GM18951 (cell line): Measurements from ENCODE around the gene IPO5.

Experiments used
- POLR2A ChIP-seq: IDR thresholded peaks from 4 replicates; pipeline ENCODE4 v1.6.1; 2011; ENCODE audit warnings: mild to moderate bottlenecking; ENCODE audit not compliant: insufficient read length, insufficient read depth; ENCODE audit errors: extremely low read depth
- in situ Hi-C: fragments of 300-500 bp; cut with MboI; formaldehyde crosslinking; loops from one replicate; pipeline ENCODE4 v1.12.0; 2022; ENCODE audit warnings: low sequenced_read_pairs, mixed read lengths, inconsistent platforms; ENCODE audit not compliant: unreplicated experiment

The IPO5 gene

GRCh38 chr13:97953376-97953970 is at the start of gene IPO5:
Gene IPO5, plus strand, starts transcription at chr13:97953675. Its CDS starts 23,022 bp downstream, at chr13:97976697.
- TF ChIP-seq POLR2A: no peak
- in situ Hi-C loops: no loop called here

DNA sequence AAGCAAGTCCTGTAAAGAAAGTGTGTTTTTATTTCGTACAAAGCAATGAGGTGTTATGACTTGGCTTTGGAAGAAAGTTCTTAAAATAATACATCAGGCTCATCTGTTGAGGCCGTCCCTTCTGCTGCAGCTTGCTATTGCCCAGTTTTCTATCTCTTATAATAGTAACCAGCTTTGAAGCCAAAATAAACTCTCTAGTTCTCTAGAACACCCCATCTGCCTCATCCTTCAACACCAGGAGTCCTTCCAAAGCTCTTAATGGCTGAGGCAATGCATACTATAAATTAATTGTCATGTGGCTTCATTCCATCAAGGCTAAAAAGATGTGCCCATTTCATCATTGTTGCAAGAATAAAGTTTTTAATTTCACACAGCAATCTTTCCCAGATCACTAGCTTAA is 49.4 kb upstream of the IPO5 start:
- in situ Hi-C loops: loop anchor here (10.0 kb wide), 1 partner anchor 49 kb away; no protein-coding TSS in a partner anchor
- no peak for TF ChIP-seq POLR2A

- no peak for TF ChIP-seq POLR2A
- in situ Hi-C loops: loop anchor here (10.0 kb wide), 1 partner anchor 51 kb away; no protein-coding TSS in a partner anchor
These were observed 48.0 kb upstream of the IPO5 start for GRCh38 chr13:97905517-97905916.

GRCh38 chr13:97911311-97912138 is 42.0 kb upstream of the IPO5 start:
- TF ChIP-seq POLR2A: no peak
- in situ Hi-C loops: no loop called here

GRCh38 chr13:97912139-97912535 is 41.3 kb upstream of the IPO5 start:
- in situ Hi-C loops: no loop called here
- no peak for TF ChIP-seq POLR2A

- TF ChIP-seq POLR2A: no peak
- in situ Hi-C loops: no loop called here
These were observed 40.3 kb upstream of the IPO5 start for GRCh38 chr13:97913206-97913605.

DNA sequence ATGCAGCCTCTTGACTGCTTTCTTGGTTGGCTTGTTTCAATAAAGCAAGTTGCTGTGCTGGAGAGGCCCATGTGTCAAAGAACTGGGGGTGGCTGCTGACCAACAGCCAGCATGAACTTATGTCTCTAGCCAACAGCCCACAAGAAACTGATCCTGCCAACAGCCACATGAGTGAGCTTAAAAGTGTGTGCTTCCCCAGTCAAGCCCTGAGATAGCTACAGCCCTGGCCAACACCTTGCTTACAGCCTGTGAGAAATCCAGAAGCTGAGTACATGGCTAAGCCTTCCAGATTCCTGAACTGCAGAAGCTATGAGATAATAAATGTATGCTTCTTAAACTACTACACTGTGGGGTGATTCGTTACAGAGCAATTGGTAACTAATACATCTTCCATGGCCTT is 38.9 kb upstream of the IPO5 start:
- in situ Hi-C loops: no loop called here
- TF ChIP-seq POLR2A: no peak

- no peak for TF ChIP-seq POLR2A
- in situ Hi-C loops: no loop called here
These were observed 32.2 kb upstream of the IPO5 start for GRCh38 chr13:97921176-97921816.

DNA sequence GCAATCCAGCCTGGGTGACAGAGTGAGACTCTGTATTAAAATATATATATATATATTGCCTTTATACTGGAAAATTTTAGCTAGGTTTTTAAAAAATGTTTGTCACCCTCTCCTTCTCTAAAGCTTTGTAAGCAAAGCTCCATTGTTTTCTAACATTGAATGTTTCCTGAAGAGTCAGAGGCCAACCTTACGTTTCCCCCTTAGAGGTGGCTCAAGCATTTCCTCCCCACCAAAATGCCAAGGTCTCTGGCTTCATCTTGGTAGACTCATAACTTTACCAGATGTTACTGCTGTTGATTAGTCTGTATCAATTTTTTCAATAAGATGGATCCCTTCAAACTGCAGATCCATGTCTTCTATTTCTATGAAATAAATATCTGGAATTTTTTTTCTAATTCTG is 25.2 kb upstream of the IPO5 start:
- in situ Hi-C loops: no loop called here
- no peak for TF ChIP-seq POLR2A

- in situ Hi-C loops: no loop called here
- TF ChIP-seq POLR2A: no peak
These were observed 21.4 kb upstream of the IPO5 start for GRCh38 chr13:97932036-97932435.

DNA sequence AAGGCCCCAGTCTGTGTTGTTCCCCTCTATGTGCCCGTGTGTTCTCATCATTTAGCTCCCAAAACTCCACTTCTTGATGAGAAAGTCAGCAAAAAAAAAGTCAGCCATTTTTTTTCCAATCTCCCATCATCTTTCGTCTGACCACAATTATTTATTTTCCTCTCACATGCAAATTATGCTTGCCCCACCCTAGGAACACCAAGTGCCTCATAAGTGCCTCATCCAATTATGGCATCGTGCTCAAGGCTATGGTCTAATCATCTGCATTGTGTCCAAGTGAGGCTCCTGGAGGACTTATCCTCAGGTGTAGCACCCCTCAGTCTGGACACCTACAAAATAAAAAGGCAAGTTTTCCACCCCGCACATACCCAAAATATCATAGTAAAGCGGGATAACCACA is 20.8 kb upstream of the IPO5 start:
- TF ChIP-seq POLR2A: no peak
- in situ Hi-C loops: no loop called here

- in situ Hi-C loops: no loop called here
- no peak for TF ChIP-seq POLR2A
These were observed 19.7 kb upstream of the IPO5 start for GRCh38 chr13:97933776-97934175.

DNA sequence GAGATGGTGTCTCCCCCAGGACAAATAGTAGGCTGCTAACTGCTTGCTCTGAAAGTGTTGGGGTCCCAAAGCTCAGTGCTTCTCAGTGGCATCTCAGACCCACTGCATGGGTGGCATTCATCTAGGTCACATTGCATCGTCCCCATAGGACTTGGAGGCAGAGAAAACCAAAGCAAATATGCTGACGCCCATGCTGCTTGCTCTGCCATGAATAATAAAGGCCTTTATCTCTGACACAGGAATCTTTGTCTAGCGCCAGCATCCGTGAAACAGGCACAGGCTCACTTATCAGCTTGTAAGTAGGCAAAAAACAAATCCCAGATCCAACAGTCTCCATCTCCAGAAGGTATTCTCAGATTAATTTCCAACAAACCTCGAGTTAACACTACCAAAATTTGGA is 18.9 kb upstream of the IPO5 start:
- no peak for TF ChIP-seq POLR2A
- in situ Hi-C loops: no loop called here
